ENCODE measurements around the gene IGDCC3.
"Not testable (repeated sequence)": the region's sequence is repeated elsewhere in the genome, so short reads cannot be mapped to it uniquely, and the experiment has no call there.

Gene IGDCC3

DNA sequence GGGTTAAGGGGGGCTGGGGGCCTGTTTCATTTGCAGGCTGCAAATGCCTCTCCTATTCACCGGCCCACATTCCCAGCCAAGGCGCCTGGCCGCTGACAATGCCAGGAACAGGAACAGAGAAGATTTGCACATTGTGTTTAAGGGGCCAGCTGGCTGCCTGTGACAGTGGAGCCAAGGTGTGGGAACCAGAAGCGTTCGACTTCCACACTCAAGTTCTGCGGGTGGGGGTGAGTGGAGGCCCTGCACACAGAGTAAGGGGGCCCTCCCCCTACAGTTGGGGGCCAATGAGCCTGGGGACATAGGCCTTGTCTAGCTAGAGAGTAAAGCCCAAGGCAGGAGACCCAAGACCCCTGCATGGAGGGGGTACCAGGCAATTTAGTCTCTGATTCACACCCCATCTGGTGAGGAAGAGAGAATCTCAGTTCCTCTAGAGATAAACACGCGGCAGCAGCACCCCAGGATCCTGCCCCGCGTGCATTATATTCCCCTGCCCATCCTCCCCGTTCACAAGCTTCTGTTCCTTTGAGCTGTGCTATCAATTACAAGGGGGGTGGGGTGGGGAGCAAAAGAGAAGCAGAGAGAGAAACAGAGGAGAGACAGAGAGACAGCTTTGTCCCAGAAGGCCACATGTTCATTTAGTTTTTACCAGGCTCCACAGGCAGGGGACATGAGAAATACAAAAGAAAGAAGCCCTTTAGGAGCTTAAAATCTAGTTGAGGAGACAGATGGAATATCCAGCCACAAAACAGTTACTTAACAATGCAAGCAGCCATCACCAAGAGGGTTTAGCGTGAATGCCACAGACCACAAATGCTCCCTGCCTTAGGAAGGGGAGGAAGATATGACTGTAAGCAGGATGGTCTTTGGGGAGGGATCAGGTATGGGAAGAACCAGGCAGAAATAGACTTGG, 9.2 kb downstream of the IGDCC3 start:
- DNase-seq: no peak

DNA sequence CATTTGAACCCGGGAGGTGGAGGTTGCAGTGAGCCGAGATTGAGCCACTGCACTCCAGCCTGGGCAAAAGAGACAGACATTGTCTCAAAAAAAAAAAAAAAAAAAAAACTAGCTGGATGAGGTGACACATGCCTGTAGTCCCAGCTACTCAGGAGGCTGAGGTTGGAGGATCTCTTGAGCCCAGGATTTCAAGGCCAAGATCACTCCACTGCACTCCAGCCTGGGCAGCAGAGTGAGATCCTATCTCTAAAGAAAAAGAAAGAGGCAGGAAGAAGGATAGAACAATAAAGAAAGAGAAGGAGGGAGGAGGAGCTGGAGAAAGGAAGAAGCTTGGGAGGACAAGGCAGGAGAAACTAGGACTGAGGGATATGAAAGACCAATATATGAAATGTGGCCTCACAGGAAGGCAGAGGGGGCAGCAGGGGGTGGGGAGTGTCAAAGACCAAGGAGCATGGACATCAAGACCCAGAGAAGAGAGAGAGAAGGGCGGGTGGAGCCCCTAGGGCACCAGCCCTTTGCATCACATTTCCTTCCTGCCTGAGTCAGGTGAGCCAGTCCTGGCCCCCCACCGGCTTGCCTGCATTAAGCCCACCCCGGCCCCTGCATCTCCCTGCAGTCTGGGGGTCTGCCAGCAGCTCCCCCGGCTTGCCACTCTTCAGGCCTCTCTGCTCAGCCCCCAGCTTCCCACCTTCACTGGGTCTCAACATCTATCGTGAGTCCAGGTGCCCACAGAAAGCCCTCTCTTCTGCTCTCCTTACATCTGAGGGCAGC, 11.5 kb downstream of the IGDCC3 start:
- DNase-seq: no peak

- DNase-seq: no peak
Observed at GRCh38 chr15:65365229-65365628, 12.6 kb downstream of the IGDCC3 start.

DNA sequence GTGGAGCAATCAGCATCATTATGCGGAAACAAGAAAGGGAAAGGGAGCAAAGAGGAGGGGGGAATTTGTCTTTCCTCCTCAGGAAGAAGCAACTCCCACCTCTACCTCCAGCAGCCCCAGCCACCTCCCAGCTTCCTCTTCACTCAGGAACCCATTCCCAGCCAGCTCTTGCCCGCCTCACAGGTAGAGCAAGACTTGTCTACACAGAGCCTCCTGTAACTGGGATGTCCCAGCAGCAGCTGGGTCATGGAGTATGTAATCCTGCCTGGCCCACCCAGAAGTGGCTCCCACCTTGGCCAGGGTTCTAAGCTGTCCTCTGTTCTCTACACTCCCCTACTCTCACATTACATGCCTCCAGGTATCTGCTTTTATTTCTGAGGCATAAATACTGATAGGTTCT, 14.0 kb downstream of the IGDCC3 start:
- DNase-seq: no peak

DNA sequence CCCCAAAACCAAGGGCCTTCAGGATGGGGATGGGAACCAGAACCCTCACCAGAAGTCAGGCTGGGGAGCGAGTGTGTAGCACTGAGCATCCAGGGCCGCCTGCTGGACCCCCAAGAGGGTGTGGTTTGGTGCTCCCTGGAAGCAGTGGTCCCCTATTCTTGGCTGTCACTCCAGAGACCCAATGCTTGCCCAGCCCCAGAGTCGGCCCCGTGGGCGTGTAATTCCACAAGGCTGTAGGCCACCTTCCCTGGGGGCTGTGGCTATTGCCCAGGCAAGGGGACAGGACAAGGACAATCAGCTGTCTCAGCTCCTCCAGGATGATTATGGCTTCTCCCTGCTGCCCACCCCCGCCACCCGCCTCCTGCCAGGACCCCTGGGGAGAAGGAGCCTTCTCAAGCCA, 14.5 kb downstream of the IGDCC3 start:
- no peak for DNase-seq

GRCh38 chr15:65362491-65362890, 15.3 kb downstream of the IGDCC3 start:
- DNase-seq: no peak

DNA sequence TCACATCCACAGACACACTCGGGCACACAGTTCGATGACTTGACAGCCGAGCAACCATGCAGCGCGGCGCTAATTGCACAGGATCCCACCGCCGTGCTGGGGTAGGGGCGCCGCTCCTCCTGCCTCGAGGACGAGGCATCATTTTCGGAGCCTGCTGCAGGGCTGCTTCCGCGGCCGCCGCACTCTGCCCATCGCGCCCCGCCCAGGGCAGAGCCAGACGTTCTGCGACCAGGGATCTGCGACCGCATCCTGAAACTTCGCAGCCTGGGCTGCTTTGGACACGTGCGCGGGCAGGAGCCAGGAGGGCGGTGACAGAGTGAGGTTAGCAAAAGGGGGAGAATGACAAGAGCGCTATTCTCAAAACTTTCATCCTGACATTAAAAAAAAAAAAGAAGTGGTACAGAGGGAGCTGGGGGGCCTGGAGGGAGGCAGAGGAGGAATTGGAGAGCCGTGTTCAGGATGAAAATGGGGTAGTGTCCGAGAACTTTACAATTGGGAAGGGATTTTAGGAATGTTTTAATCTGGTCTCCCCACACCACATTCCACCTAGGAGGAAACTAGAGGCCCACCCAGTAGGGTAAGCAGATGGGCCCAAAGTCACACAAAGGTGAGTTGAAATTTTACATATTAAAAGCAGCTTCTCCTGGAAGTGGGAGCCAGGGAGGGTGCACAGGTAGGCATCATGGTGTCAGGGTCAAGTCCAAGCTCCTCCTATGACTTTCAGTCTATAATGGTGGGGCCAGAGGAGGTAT, 15.9 kb downstream of the IGDCC3 start:
- no peak for DNase-seq

DNA sequence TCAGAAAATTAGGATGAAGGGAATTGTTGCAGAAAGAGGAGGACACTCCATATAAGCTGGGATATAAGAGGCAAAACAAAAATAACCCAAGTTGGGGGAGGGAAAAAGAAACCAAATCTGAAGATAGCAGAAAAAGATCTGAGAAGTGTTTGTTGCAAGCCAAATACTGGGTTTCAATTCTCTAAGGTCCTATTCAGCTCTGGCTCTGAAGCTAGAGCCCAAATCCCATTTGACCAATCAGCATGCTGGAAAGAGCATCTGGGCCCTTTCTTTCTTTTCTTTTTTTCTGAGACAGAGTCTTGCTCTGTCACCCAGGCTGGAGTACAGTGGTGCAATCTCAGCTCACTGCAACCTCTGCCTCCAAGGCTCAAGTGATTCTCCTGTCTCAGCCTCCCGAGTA, 17.3 kb downstream of the IGDCC3 start:
- DNase-seq: no peak

DNA sequence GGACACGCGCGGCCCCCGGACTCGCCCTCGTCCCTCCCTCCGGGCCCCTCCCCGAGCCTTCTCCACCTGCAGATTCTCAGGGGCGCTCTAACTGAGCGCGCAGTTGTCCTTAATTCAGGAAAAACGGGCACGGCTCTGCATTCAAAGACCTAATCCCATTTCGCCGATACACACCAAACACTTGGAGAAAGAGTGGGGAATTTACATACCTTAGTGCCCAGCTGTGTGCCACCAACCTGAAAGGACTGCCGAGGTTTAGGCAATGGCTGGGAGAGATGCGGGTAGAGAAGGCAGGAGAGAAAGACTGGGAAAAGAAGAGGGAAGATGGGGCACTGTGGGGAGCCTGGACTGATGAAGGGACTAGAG, 21.8 kb downstream of the IGDCC3 start:
- no peak for DNase-seq

DNA sequence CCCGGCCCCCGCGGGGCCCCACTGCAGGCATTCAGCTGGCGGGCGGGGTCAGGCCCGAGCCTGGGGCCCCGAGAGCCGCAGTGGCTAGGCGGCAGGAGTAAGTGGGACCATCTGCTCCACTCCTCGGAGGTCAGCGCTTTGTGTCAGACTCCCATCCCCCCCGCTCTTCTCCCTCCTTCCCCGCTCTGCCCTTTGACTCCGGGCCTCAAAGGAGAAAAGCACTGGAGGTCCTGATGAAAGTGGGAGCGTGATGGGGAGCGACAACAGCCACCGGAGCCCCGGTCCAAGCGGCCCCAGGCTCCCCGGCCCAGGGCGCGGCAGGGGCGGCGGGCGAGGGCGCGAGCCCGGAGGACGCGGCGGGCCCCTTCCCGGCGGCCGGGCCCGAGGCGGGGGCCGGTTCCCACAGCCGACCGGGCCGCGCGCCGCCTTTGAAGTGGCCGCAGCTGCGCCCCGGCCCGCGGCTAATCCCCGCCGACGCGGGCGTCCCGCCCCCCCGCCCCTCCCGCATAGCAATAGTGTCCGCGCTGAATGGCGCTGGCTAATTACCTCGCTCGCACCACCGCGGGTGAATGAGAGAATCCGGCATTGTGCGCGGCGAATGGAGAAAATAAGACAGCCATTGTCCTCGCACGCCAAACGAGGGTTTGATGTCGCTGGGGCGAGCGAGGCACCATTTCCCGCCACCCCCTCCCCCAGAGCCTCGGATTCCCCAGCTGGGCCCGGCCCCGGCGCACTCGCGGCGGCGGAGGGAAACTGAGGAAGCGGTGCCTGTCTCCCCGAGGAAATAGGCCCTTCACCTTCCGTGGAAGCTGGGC, 22.4 kb downstream of the IGDCC3 start:
- no peak for DNase-seq

DNA sequence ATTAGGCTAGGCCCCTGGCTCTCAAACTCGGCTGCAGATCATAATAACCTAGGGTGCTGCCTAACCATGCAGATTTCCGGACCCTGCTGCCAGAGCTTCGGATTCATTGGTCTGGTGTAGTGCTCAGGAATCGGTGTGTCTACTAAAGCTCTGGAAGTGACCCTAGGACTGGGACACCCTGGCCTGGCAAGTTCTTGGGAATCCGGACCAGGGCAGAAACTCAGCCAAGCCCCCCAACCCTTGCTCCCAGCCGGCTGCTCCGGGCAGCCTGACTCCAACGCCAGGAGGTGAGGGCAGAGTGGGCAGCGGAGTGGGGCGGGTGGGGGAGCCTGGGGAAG, 23.0 kb downstream of the IGDCC3 start:
- DNase-seq: no peak

GRCh38 chr15:65351972-65352371, 25.8 kb downstream of the IGDCC3 start:
- not testable (repeated sequence) for DNase-seq

DNA sequence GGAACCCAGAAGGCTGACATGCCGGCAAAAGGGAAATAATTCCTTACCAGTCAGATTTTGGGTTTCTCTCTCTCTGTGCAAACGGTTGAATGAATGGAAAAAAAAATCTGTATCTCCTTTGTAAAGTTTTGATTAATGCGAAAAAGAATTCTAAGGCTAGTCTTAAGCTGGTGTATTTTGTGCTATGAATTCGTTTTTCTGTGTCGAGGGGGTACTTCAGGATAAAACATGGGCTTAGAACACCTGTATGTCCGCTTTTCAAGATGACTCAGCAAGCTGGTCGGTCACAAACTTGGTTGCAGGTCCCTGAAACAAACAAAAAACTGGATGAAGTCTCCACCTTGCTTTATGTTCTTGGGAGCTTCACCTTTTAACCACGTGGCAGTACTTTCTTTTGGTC, 28.5 kb downstream of the IGDCC3 start:
- DNase-seq: no peak

GRCh38 chr15:65347756-65348155, 30.0 kb downstream of the IGDCC3 start:
- not testable (repeated sequence) for DNase-seq

GRCh38 chr15:65346856-65347598, 30.8 kb downstream of the IGDCC3 start:
- DNase-seq: no peak

DNA sequence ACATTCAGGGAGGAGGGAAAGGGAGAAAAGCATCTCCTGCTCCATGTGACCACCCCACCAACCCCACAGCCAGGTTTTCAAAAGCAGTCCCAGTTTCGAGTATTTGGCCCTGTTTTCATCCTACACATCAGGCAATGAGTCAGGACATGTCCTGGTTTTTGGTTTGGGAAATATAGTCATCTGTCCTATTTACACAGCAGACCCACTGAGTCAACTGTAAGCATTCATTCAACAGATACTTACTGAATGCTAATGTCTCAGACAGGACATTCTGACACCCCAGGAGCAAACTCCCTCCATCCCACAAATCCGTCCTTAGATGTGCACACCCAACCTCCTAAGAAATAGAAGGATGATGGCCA, 32.9 kb downstream of the IGDCC3 start:
- no peak for DNase-seq

- DNase-seq: no peak
Observed at GRCh38 chr15:65344214-65344913, 33.4 kb downstream of the IGDCC3 start.

DNA sequence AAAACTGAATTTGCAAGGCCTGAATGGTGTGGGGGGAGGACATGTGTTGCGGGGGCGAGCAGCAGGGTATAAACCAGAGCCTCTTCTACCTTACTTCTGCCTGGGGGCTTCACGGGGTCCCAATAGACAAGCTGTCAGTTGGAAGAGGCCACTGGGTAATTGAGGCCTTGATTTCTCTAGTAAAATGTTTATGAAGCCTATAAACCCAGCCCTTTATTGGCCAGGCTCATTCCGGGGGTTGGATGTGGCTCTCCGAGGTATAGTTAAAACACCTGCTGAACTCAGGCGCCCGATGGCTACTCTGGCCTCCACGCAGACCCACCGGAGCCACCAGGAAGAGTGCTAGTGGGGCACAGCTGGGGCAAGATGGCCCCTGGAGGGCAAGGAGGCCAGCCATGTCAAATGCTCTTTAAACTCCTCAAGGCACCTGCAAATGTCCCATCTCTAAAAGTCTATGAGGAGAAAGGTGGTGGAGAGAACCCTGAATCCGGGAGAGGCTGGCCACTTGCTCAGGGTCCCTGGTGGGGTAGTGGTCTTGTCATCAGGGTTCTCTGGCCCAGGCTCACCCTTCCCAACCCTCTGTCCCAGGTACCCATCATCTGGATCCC, 34.3 kb downstream of the IGDCC3 start:
- no peak for DNase-seq

GRCh38 chr15:65342493-65342892, 35.3 kb downstream of the IGDCC3 start:
- no peak for DNase-seq

- DNase-seq: no peak
Observed at GRCh38 chr15:65339920-65340319, 37.9 kb downstream of the IGDCC3 start.

DNA sequence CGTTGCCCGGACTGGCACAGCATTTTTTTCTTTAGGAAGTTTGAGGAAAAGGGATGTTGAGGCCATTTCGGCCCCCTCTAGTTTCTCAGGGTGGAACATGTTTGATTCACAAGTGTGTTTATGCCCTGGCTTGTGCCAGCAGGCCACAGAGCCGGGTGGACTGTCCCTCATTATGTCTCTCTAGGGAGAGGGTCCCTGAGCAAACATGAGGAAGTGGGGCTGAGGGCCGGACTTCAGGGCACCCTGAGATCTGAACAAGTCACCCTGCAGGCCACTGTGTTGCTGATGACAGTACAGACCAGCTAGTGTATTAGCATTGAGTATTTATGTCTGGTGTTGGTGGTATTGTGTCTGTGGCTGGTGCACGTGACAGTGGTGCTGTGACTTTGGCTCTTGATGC, 38.4 kb downstream of the IGDCC3 start:
- no peak for DNase-seq

Data from activated CD8-positive, alpha-beta memory T cell treated with anti-CD3 and anti-CD28 coated beads for 24 hours (primary cell).